Loucy (cell line): ENCODE data around the gene ERBB3.

Experiments used
- EZH2phosphoT487 ChIP-seq: fragments of 200-600 bp; IDR thresholded peaks from 2 replicates; pipeline ENCODE4 v1.6.1; 2018; ENCODE audit warnings: antibody characterized with exemption, mild to moderate bottlenecking, moderate library complexity, borderline replicate concordance
- TF ChIP-seq, protein P1 (sequence below): fragments of 200-600 bp; sonication (generic); conservative IDR thresholded peaks from 2 replicates; pipeline ENCODE4 v1.5.1; 2014; ENCODE audit warnings: mild to moderate bottlenecking, antibody characterized with exemption, low read length

GRCh38 chr12:56084958-56085543 is 5.1 kb downstream of the ERBB3 start:
- TF ChIP-seq, protein P1, sequence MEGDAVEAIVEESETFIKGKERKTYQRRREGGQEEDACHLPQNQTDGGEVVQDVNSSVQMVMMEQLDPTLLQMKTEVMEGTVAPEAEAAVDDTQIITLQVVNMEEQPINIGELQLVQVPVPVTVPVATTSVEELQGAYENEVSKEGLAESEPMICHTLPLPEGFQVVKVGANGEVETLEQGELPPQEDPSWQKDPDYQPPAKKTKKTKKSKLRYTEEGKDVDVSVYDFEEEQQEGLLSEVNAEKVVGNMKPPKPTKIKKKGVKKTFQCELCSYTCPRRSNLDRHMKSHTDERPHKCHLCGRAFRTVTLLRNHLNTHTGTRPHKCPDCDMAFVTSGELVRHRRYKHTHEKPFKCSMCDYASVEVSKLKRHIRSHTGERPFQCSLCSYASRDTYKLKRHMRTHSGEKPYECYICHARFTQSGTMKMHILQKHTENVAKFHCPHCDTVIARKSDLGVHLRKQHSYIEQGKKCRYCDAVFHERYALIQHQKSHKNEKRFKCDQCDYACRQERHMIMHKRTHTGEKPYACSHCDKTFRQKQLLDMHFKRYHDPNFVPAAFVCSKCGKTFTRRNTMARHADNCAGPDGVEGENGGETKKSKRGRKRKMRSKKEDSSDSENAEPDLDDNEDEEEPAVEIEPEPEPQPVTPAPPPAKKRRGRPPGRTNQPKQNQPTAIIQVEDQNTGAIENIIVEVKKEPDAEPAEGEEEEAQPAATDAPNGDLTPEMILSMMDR: peak; percentile 76
- no peak for TF ChIP-seq EZH2phosphoT487
